HG02884 (cell line): ENCODE results near the gene SPECC1L.

Experiments used
- ATAC-seq: cut with Tn5 transposase; IDR thresholded peaks from one replicate; pipeline ENCODE4 v1.9.1; 2021; ENCODE audit warnings: mild to moderate bottlenecking, moderate library complexity; ENCODE audit not compliant: unreplicated experiment

The SPECC1L gene

DNA sequence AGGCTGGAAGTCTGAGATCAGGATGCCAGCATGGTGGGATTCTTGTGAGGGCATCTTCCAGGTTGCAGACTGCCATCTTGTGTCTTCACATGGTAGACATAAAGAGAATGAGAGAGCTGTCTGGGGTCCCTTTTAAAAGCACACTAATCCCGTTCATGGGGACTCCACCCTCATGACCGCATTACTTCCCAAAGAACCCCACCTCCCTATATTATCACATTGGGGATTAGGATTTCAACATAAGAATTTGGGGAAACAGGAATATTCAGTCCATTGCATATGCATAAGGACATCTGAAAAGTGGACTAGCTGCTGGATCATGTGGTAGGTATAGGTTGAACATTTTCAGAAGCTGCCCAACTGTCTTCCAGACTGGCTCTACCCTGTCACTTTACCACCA, 123.6 kb downstream of the SPECC1L start:
- no peak for ATAC-seq

- no peak for ATAC-seq
Measured at GRCh38 chr22:24398409-24398808, 127.8 kb downstream of the SPECC1L start.

DNA sequence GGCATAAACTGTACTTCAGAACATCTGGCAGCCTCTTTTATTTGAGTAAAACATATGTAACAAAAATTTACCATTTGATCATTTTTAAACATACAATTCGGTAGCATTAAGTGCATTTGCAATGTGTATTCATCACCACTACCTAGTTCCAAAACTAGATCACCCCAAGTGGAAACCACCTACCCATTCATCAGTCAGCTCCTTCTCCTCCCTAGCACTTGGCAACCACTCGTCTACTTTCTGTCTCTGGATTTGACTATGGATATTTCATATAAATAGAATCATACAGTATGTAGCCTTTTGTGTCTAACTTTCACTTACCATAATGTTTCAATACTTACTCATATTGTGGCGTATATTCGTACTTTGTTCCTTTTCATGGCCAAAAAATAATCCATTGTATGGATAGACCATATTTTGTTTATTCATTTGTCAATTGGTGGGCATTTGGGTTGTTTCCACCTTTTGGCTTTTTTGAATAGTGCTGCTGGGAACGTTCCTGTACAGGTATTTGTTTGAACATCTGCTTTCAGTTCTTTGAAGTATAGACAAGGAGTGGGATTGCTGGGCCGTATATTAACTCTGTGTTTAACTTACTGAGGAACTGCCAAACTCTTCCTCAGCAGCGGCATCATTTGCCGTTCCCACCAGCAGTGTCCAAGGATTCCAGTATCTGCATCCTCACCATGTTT, 129.5 kb downstream of the SPECC1L start:
- no peak for ATAC-seq

DNA sequence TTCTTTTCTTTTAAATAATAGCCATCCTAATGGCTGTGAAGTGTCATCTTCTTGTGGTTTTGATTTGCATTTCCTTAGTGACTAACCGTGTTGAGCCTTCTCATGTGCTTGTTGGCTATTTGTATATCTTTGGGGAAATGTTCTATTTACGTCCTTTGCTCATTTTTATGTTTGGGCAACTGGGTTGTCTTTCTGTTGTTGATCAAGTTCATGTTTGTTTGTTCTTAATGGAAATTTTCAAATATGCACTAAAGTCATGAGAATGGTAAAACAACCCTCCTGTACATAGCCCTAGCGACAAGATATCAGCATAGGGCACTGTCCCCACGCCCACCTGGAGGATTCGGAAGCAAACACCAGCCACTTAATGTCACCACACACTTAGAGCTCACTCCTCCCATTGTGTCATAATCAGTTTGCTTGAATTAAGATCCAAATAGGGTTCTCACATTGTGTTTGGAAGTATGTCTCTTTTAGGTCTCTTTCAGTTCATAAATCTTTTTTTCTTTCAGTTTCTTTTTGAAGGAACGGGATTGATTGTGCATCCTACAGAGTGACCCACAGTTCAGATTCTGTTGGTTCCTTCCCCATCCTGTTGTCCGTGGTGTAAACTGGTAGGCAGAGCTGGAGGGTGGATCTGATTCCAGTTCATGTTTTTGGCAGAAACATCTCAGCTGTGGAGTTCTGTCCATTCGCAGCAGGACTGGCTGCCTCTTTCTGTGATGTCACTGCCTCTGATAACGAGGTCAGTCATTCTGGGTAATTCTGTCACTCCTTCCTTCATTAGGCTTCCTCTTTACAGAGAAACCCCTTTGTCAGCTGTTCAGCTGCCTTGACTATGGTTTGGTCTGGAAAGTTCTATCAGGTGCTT, 130.3 kb downstream of the SPECC1L start:
- no peak for ATAC-seq

GRCh38 chr22:24401931-24402367, 131.3 kb downstream of the SPECC1L start:
- ATAC-seq, result no peak

DNA sequence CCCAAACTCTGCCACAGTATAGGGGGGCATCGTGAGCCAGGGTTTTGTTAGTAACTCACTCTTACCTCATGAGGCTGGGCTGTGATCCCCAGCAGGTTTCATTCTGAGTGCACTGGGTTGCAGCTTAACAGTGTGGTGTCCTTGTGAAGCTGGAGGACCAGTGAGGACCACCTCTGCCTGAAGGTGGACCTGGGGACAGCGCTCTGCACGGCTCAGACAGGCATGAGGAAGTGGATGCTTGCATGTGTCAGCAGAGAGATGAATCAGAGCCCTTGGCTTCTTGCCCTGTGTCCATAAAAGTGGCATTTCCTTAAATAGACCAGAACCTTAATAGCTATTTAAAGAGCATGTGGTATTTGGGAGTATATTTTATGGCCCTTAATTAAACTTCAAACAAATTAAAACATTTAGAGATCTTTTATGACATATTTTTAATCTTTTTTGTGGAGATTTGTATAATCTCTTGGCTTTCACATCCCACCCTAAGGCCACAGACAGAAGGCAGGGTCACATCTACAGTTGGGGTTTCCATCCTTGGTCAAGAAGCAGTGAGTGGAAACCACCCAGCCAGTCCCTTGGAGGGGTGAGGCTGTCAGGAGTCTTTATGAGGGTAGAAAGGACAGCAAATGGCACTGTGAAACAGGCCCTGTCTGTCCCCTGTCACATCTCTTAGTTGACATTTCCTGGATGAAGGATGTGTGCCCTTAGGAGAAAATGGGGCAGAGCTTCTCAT, 132.0 kb downstream of the SPECC1L start:
- ATAC-seq, result no peak

DNA sequence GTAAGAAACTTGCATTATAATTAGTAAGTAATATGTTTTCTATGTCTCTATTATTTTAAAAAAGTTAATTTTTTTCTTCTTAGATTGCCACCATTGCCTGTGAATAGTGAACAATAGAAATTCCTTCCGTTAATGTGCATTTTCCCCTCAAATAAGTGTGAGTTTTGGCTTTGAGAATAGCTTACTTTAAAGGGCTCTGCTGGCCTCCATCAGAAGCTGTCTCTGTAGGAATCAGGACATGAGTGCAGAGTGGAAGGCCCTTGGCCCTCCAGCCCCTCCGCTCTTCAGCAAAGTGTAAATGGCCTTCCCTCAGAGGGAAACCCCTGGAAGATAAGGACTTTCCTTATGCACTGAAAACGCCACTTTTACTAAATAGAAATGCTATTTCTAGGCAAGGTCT, 132.7 kb downstream of the SPECC1L start:
- ATAC-seq, result no peak

GRCh38 chr22:24404561-24405275, 134.1 kb downstream of the SPECC1L start:
- ATAC-seq, result no peak

GRCh38 chr22:24405631-24406321, 135.1 kb downstream of the SPECC1L start:
- ATAC-seq, result no peak

- no peak for ATAC-seq
Measured at GRCh38 chr22:24406322-24407277, 136.0 kb downstream of the SPECC1L start.

DNA sequence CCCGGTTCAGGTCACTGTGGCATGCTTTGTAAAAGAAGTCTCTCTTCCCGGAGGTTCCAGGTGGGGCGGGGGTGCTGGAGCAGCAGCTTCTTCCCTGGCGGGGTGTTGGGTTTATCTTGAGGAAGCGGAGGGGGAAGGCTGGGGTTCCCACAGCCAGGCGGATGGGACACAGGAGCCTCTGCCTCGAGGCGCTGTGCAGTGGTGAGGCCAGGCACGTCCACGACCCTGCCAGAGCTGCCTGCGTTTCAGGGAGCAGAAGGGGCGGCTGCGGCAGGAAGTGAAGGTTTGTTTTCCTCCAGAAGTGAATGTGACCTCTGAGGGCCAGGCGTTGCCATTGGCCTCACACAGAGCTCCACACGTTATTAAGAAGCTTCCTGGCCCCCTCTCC, 136.6 kb downstream of the SPECC1L start:
- ATAC-seq, result no peak

GRCh38 chr22:24407884-24408283, 137.3 kb downstream of the SPECC1L start:
- ATAC-seq, result no peak

DNA sequence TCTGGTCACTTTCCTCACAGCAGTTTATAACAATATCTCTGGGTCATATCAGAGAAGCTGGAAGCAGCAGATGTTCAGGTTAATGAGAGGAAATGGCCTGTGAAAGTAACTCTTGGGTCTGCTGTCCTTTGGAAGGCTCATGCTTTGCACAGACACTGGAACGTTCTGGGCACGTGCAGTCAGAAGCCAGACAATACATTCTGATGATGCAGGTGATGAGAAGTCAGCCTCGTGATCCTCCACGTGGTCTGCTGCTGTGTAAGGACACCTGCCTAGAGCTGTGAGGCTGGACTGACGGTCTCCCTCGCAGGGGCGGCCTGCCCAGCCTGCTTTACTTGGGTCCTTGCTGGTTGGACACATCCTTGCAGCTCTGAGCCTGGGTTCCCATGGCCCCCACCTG, 138.0 kb downstream of the SPECC1L start:
- no peak for ATAC-seq

GRCh38 chr22:24409707-24410106, 139.1 kb downstream of the SPECC1L start:
- ATAC-seq, result no peak

DNA sequence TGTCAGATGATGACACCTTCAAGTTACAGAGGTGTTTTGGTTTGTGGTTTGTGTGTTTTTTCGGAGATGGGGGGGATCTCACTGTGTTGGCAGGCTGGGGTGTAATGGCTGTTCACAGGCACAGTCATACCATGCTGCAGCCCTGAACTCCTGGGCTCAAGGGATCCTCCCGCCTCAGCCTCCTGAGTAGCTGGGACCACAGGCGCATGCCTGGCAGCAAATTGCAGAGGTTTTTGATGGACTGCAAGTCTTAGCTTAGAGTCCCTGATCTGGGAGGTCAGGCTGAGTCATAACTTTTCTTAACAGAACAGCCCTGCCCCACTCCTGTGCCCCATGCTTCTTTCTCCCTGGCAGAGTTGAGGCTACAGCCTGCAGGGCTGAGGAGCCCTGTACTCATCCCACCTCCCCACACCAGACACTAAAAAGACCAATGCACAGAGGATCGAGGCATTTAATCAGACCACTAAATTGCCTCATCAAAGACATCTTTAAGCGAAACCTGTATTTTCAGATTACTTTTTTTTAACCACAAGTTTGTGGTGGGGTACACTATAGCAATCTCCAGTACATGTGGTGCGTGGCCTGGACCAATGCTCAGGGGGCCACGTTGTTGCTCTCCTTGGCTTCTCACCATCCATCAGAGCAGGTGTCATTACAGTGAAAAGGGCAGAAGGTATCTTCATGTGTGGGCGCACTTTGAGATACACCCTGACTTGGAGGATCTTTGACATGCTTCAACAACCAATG, 139.7 kb downstream of the SPECC1L start:
- no peak for ATAC-seq

DNA sequence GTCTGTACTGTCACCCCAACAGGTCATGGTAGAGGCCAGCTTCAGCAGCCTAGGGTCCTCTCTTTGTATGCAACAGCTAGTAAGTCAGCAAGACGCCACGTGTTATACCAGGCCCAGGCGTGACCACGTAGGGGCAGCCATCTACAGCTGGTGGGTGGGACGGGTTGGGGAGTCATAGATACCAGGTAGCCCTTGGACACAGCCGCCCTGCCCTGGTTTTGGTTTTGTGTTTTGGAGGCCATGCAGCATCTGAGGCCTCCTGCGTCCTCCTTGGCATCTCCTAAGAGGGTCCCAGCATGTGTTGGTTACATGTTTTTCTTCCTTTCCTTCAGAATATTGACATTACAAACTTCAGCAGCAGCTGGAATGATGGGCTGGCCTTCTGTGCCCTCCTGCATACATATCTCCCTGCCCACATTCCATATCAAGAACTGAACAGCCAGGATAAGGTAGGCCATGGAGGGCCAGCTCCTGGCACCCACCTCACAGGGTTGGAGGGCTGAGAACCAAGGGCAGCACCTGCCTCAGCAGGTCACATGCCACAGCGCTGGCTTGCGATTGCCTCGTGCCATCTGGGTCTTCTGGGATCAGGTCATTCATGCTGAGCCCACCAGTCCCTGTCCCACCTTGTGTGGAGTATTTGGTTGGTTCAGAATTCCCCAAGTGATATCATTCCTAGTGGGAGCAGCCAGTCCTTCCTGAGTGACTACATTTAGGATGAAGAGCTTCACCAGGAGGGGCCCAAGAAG, 140.8 kb downstream of the SPECC1L start:
- ATAC-seq, result no peak

GRCh38 chr22:24412274-24412673, 141.6 kb downstream of the SPECC1L start:
- no peak for ATAC-seq

DNA sequence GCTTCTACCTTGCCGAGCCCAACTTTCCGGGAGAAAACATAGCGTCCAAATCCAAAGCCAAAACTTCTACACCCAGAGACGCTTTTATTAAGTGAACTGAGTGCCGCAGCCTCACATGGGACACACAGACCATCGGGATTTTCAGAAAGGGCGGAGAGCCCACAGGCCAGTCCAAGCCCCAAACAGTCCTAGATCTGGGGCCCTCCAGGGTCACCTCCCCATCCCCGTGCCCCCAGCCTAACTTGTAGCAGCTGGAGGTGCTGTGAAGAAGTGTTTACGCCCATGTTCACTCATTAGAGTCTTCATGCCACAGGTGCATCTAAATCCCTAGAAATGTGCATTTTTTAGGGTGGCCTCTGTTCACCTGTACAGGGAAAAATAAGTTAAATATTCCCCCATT, 142.6 kb downstream of the SPECC1L start:
- ATAC-seq, result no peak
